Measurements from ENCODE around the gene USP25. TPM values are rescaled to one million over a fixed set of nuclear protein-coding genes. Genes with fewer than 3 reads are reported as not detected.

The USP25 gene
- total and polyA plus RNA-seq, 12 donors = 13.5 to 57.7 (median 45.9) TPM

GRCh38 chr21:15823486-15824150 lies 93.8 kb downstream of the USP25 start:
- no peak for TF ChIP-seq CTCF (IDR thresholded peaks at IDR 0.05)
- Histone ChIP-seq H3K27me3 (no peaks in the 10 kb centered on the region), H3K9me3 (no peaks in the 10 kb centered on the region), H3K36me3 (peaks cover 0 to 62% (median 0%) of the 10 kb centered on the region in 9 donors), H3K4me3 (no peak overlapping the region), H3K4me1 (peaks cover 0 to 34% (median 7%) of the 10 kb centered on the region in 9 donors), H3K27ac (peak overlapping the region in 1 of 10 donors; percentile 46)
- no peak for ATAC-seq
- DNase-seq = no peak
- WGBS, 2 donors = 80 to 94% methylated on average over 4 of the region's 4 CpGs
- intact Hi-C loops (cut with DNase I) = loop anchor here in 4 of 10 donors (5.0 to 10.0 kb wide), 3 partner anchors 89 to 99 kb away; partner anchors contain the start of gene USP25 (in 1 of the 4)

- ATAC-seq (no peak), DNase-seq (no peak)
- 52 to 58% methylated on average over 2 of the region's 2 CpGs for WGBS, 2 donors
- TF ChIP-seq CTCF (IDR thresholded peaks at IDR 0.05) = no peak
- H3K4me3 ChIP-seq = no peak overlapping the region
- H3K27ac ChIP-seq = peak overlapping the region in 5 of 10 donors; percentile 50 to 80 (median 65)
- peaks cover 0 to 34% (median 7%) of the 10 kb centered on the region in 9 donors for H3K4me1 ChIP-seq
- no peaks in the 10 kb centered on the region for H3K27me3 ChIP-seq
- no peaks in the 10 kb centered on the region for H3K9me3 ChIP-seq
- H3K36me3 ChIP-seq = peaks cover 0 to 56% (median 0%) of the 10 kb centered on the region in 9 donors
- intact Hi-C loops (cut with DNase I) = loop anchor here in 6 of 10 donors (2.0 to 10.0 kb wide), 4 partner anchors 91 to 101 kb away; partner anchors contain the start of gene USP25 (in 1 of the 6)
These were observed 95.9 kb downstream of the USP25 start for GRCh38 chr21:15825700-15826099.

- no peaks in the 10 kb centered on the region for H3K27me3 ChIP-seq
- intact Hi-C loops (cut with DNase I) = loop anchor here in 6 of 10 donors (2.0 to 10.0 kb wide), 4 partner anchors 91 to 101 kb away; partner anchors contain the start of gene USP25 (in 1 of the 6)
- peak; percentile 13 to 68 (median 57) for TF ChIP-seq CTCF (IDR thresholded peaks at IDR 0.05)
- H3K4me3 ChIP-seq = no peak overlapping the region
- H3K36me3 ChIP-seq = peaks cover 0 to 58% (median 0%) of the 10 kb centered on the region in 9 donors
- ATAC-seq = peak in 6 of 8 donors; percentile 38 to 84 (median 78)
- H3K27ac ChIP-seq = peak overlapping the region in 8 of 10 donors; percentile 4 to 80 (median 57)
- H3K4me1 ChIP-seq = peaks cover 0 to 34% (median 7%) of the 10 kb centered on the region in 9 donors
- no peaks in the 10 kb centered on the region for H3K9me3 ChIP-seq
- WGBS, 2 donors = 36 to 37% methylated on average over 5 of the region's 5 CpGs
- DNase-seq = peak in 1 of 2 donors; percentile 16
These were observed 96.5 kb downstream of the USP25 start for GRCh38 chr21:15826147-15826780.

GRCh38 chr21:15826908-15827601 lies 97.3 kb downstream of the USP25 start:
- Histone ChIP-seq H3K27me3 (no peaks in the 10 kb centered on the region), H3K4me1 (peaks cover 0 to 34% (median 7%) of the 10 kb centered on the region in 9 donors), H3K9me3 (no peaks in the 10 kb centered on the region), H3K27ac (peak overlapping the region in 9 of 10 donors; percentile 8 to 80 (median 50)), H3K4me3 (no peak overlapping the region), H3K36me3 (peaks cover 0 to 61% (median 0%) of the 10 kb centered on the region in 9 donors)
- DNase-seq = peak in 1 of 2 donors; percentile 12
- WGBS, 2 donors = 60 to 63% methylated on average over 8 of the region's 8 CpGs
- no peak for TF ChIP-seq CTCF (IDR thresholded peaks at IDR 0.05)
- intact Hi-C loops (cut with DNase I) = loop anchor here in 6 of 10 donors (2.0 to 10.0 kb wide), 4 partner anchors 92 to 102 kb away; partner anchors contain the start of gene USP25 (in 1 of the 6)
- peak; percentile 47 to 92 (median 82) for ATAC-seq

Data from heart right ventricle (tissue), 16 donors.